Measurements from ENCODE around the gene PON2. TPM values are rescaled to one million over a fixed set of nuclear protein-coding genes. Genes with fewer than 3 reads are reported as not detected.

Gene PON2
- total and polyA plus RNA-seq, 2 of the 13 experiments (the other 11 are each of a cell fraction or from before 2014, with no cell fraction given), result 202 to 217 TPM

DNA sequence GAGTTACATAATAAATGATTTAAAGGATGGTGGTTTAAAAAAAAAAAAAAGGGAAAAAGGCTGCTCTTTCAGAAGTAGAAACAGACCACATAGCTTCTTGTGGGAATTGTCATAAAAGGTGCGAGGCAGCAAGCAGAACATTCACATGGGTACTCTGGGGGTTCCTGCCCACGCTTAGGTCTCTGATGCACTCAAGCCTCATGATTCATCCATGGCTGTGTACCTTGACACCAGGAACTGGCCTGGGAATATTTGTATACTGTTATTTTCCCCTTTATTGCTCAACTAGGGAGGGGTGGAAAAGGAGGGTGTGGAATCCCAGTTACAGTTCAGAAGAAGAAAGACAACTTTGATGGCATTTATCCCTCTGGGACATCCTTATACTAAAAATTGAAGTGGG is 4.0 kb downstream of the PON2 start (continued):
- no peak for TF ChIP-seq ZHX2 (IDR thresholded peaks at IDR 0.05; ENCODE audit: low read depth)
- no peak for TF ChIP-seq ZHX2 (CRISPR knock-in tag; IDR thresholded peaks at IDR 0.05; ENCODE audit: borderline replicate concordance)
- TF ChIP-seq ZNF256 (CRISPR knock-in tag; conservative IDR thresholded peaks at IDR 0.05), result no peak
- no peak for TF ChIP-seq ZNF772 (CRISPR knock-in tag; IDR thresholded peaks at IDR 0.05)
- TF ChIP-seq NCOR1 (IDR thresholded peaks at IDR 0.05; ENCODE audit: borderline replicate concordance, low read length), result no peak; the same call in 1 of the 2 replicates
- no peak; the same call in 1 of the 2 replicates for TF ChIP-seq ZBTB10 (CRISPR knock-in tag; IDR thresholded peaks at IDR 0.05; ENCODE audit: borderline replicate concordance)
- no peak for TF ChIP-seq ZNF468 (CRISPR knock-in tag; IDR thresholded peaks at IDR 0.05)
- no peak for TF ChIP-seq ZNF274 (CRISPR knock-in tag; IDR thresholded peaks at IDR 0.05)
- TF ChIP-seq ZNF3 (CRISPR knock-in tag; IDR thresholded peaks at IDR 0.05), result peak; percentile 90

Measured in HepG2 (cell line).